Liver (tissue), 9 donors: Measurements from ENCODE around the gene PARP14. TPM values are rescaled to one million over a fixed set of nuclear protein-coding genes. Genes with fewer than 3 reads are reported as not detected.

Experiments
- DNase-seq: peaks from one replicate; pipeline ENCODE4 v3.0.0-alpha.2; 2017; ENCODE audit warnings: low spot score
- H3K27ac ChIP-seq, 2 donors: one replicate each; pipeline ENCODE4 v1.7.0; 2013; ENCODE audit warnings: inconsistent platforms in 2 of 2, low read length in 2 of 2, control low read depth in 1 of 2, low read depth in 1 of 2, mild to moderate bottlenecking in 1 of 2
- H3K27me3 ChIP-seq, 4 donors: one replicate each; pipeline versions ENCODE4 v1.6.1 to v1.7.0; 2013; ENCODE audit warnings: low read length in 3 of 4, inconsistent platforms in 1 of 4, mild to moderate bottlenecking in 1 of 4, moderate library complexity in 1 of 4; ENCODE audit not compliant: control insufficient read depth in 4 of 4, insufficient read depth in 4 of 4
- H3K36me3 ChIP-seq, 4 donors: one replicate each; pipeline versions ENCODE4 v1.6.1 to v1.7.0; 2013; ENCODE audit warnings: low read length in 3 of 4, mild to moderate bottlenecking in 3 of 4, low read depth in 1 of 4, moderate library complexity in 1 of 4; ENCODE audit not compliant: control insufficient read depth in 4 of 4, insufficient read depth in 3 of 4
- H3K4me1 ChIP-seq, 4 donors: one replicate each; pipeline versions ENCODE4 v1.6.1 to v1.7.0; 2013; ENCODE audit warnings: low read length in 3 of 4, mild to moderate bottlenecking in 3 of 4, moderate library complexity in 1 of 4; ENCODE audit not compliant: control insufficient read depth in 4 of 4, insufficient read depth in 4 of 4
- H3K4me3 ChIP-seq, 3 donors: one replicate each; pipeline versions ENCODE4 v1.6.1 to v1.7.0; 2013; ENCODE audit warnings: low read length in 3 of 3, control low read depth in 1 of 3, low read depth in 1 of 3, mild to moderate bottlenecking in 1 of 3
- H3K9ac ChIP-seq, 2 donors: one replicate each; pipeline ENCODE4 v1.7.0; 2013; ENCODE audit warnings: low read length in 2 of 2, mild to moderate bottlenecking in 2 of 2, moderate library complexity in 2 of 2, control low read depth in 1 of 2, low read depth in 1 of 2
- H3K9me3 ChIP-seq, 4 donors: one replicate each; pipeline versions ENCODE4 v1.6.1 to v1.7.0; 2013; ENCODE audit warnings: low read length in 3 of 4; ENCODE audit not compliant: control insufficient read depth in 4 of 4
- CTCF ChIP-seq: fragments of 150-350 bp; IDR thresholded peaks from 2 replicates; pipeline ENCODE4 v1.5.1; 2017; ENCODE audit warnings: improper control_type of control experiment, low read depth, low read length; ENCODE audit not compliant: missing input control
- FOXA1 ChIP-seq: IDR thresholded peaks from 2 replicates; pipeline ENCODE4 v1.6.1; 2016; ENCODE audit warnings: antibody characterized with exemption
- FOXA2 ChIP-seq: IDR thresholded peaks from 2 replicates; pipeline ENCODE4 v1.6.1; 2016; ENCODE audit warnings: antibody characterized with exemption
- GABPA ChIP-seq, 2 donors: IDR thresholded peaks in 1 of 2; conservative IDR thresholded peaks in 1 of 2; 2 replicates each; pipeline ENCODE4 v1.6.1; 2016; ENCODE audit warnings: antibody characterized with exemption in 2 of 2, mild to moderate bottlenecking in 1 of 2, moderate library complexity in 1 of 2
- HNF4A ChIP-seq, 2 donors: conservative IDR thresholded peaks; 2 replicates each; pipeline ENCODE4 v1.6.1; 2016; ENCODE audit warnings: antibody characterized with exemption in 2 of 2, mild to moderate bottlenecking in 2 of 2
- HNF4G ChIP-seq: IDR thresholded peaks from 2 replicates; pipeline ENCODE4 v1.6.1; 2016; ENCODE audit warnings: antibody characterized with exemption
- JUND ChIP-seq, 2 donors: IDR thresholded peaks; 2 replicates each; pipeline ENCODE4 v1.6.1; 2016; ENCODE audit warnings: antibody characterized with exemption in 2 of 2
- NR2F2 ChIP-seq: IDR thresholded peaks from 2 replicates; pipeline ENCODE4 v1.6.1; 2016; ENCODE audit warnings: antibody characterized with exemption
- RAD21 ChIP-seq, 2 donors: IDR thresholded peaks; 2 replicates each; pipeline ENCODE4 v1.6.1; 2016; ENCODE audit warnings: antibody characterized with exemption in 2 of 2, mild to moderate bottlenecking in 2 of 2
- REST ChIP-seq: IDR thresholded peaks from 2 replicates; pipeline ENCODE4 v1.6.1; 2016; ENCODE audit warnings: antibody characterized with exemption, mild to moderate bottlenecking
- RXRA ChIP-seq, 2 donors: IDR thresholded peaks; 2 replicates each; pipeline ENCODE4 v1.6.1; 2017 to 2018; ENCODE audit warnings: antibody characterized with exemption in 2 of 2, mild to moderate bottlenecking in 1 of 2
- SP1 ChIP-seq: IDR thresholded peaks from 2 replicates; pipeline ENCODE4 v1.6.1; 2018; ENCODE audit warnings: antibody characterized with exemption, mild to moderate bottlenecking
- TAF1 ChIP-seq: conservative IDR thresholded peaks from 2 replicates; pipeline ENCODE4 v1.6.1; 2016; ENCODE audit warnings: antibody characterized with exemption, mild to moderate bottlenecking
- YY1 ChIP-seq: IDR thresholded peaks from 2 replicates; pipeline ENCODE4 v1.6.1; 2016; ENCODE audit warnings: antibody characterized with exemption, mild to moderate bottlenecking
- WGBS: extraction: QIAGEN DNeasy Blood & Tissue Kit; methylation state at CpG from one replicate; pipeline ENCODE4 v1.1.7; 2013; 5-methylcytosine and 5-hydroxymethylcytosine counted together
- polyA plus RNA-seq, 2 donors: library from polyadenylated mRNA; stranded (reverse) in 1 of 2; unstranded in 1 of 2; fragments of 200-250 nt in 1 of 2; fragments of >200 nt in 1 of 2; fragmentation: Nextera tagmentation in 1 of 2; extraction: Ambion mirVana in 1 of 2; gene quantifications; one replicate each; pipeline versions ENCODE4 v1.2.1 to v1.2.3, GENCODE V29; 2013 to 2015
- total RNA-seq, 2 donors: library from RNA; depleted of rRNA; stranded (reverse); fragments of >200 nt; gene quantifications; one replicate each; pipeline ENCODE4 v1.2.3, GENCODE V29; 2014
- TF ChIP-seq, protein P1 (sequence below): IDR thresholded peaks from 2 replicates; pipeline ENCODE4 v1.6.1; 2016; ENCODE audit warnings: antibody characterized with exemption
- TF ChIP-seq, protein P2 (sequence below): IDR thresholded peaks from 2 replicates; pipeline ENCODE4 v1.6.1; 2016; ENCODE audit warnings: antibody characterized with exemption
- TF ChIP-seq, protein P3 (sequence below): IDR thresholded peaks from 2 replicates; pipeline ENCODE4 v1.6.1; 2016; ENCODE audit warnings: antibody characterized with exemption
- donor health status: healthy.
- donor health status: healthy.
- donor health status: healthy.
- donor health status: healthy.
- donor health status: healthy.

PARP14 gene
- total and polyA plus RNA-seq, 4 donors, result 13.1 to 79.7 (median 23.4) TPM

- Histone ChIP-seq H3K9ac (no peak overlapping the region), H3K27me3 (no peaks in the 10 kb centered on the region), H3K27ac (no peak overlapping the region), H3K4me1 (no peaks in the 10 kb centered on the region), H3K4me3 (no peak overlapping the region), H3K9me3 (no peaks in the 10 kb centered on the region), H3K36me3 (no peaks in the 10 kb centered on the region)
- TF ChIP-seq HNF4A (conservative IDR thresholded peaks at IDR 0.05) (no peak), GABPA (IDR thresholded peaks at IDR 0.05 in 1 of 2, conservative IDR thresholded peaks at IDR 0.05 in 1 of 2) (no peak), NR2F2 (no peak), RXRA (IDR thresholded peaks at IDR 0.05) (no peak), YY1 (no peak), HNF4G (no peak), SP1 (no peak), JUND (IDR thresholded peaks at IDR 0.05) (no peak), FOXA2 (no peak), TAF1 (no peak), CTCF (no peak), REST (no peak), FOXA1 (no peak)
- TF ChIP-seq, protein P1, sequence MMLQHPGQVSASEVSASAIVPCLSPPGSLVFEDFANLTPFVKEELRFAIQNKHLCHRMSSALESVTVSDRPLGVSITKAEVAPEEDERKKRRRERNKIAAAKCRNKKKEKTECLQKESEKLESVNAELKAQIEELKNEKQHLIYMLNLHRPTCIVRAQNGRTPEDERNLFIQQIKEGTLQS, result no peak
- TF ChIP-seq, protein P2, sequence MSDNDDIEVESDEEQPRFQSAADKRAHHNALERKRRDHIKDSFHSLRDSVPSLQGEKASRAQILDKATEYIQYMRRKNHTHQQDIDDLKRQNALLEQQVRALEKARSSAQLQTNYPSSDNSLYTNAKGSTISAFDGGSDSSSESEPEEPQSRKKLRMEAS, result no peak
- TF ChIP-seq, protein P3, sequence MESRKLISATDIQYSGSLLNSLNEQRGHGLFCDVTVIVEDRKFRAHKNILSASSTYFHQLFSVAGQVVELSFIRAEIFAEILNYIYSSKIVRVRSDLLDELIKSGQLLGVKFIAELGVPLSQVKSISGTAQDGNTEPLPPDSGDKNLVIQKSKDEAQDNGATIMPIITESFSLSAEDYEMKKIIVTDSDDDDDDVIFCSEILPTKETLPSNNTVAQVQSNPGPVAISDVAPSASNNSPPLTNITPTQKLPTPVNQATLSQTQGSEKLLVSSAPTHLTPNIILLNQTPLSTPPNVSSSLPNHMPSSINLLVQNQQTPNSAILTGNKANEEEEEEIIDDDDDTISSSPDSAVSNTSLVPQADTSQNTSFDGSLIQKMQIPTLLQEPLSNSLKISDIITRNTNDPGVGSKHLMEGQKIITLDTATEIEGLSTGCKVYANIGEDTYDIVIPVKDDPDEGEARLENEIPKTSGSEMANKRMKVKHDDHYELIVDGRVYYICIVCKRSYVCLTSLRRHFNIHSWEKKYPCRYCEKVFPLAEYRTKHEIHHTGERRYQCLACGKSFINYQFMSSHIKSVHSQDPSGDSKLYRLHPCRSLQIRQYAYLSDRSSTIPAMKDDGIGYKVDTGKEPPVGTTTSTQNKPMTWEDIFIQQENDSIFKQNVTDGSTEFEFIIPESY, result no peak
- DNase-seq, result no peak
- WGBS, result 51% methylated on average over 2 of the region's 2 CpGs
Observed at GRCh38 chr3:122671553-122671952, 9.1 kb upstream of the PARP14 start.

- WGBS, result 73% methylated on average over 3 of the region's 3 CpGs
- Histone ChIP-seq H3K36me3 (no peaks in the 10 kb centered on the region), H3K27me3 (no peaks in the 10 kb centered on the region)
Observed at GRCh38 chr3:122674339-122674738, 6.3 kb upstream of the PARP14 start.

More at GRCh38 chr3:122674339-122674738, 6.3 kb upstream of the PARP14 start:
- no peak overlapping the region for H3K27ac ChIP-seq
- no peak overlapping the region for H3K4me3 ChIP-seq
- TF ChIP-seq, protein P1, result no peak
- TF ChIP-seq CTCF (no peak), GABPA (IDR thresholded peaks at IDR 0.05 in 1 of 2, conservative IDR thresholded peaks at IDR 0.05 in 1 of 2) (no peak), FOXA2 (no peak), HNF4G (no peak), RAD21 (IDR thresholded peaks at IDR 0.05) (no peak), YY1 (no peak), TAF1 (no peak), HNF4A (conservative IDR thresholded peaks at IDR 0.05) (no peak), FOXA1 (no peak), RXRA (IDR thresholded peaks at IDR 0.05) (no peak), SP1 (no peak)
- TF ChIP-seq, protein P2, result no peak
- TF ChIP-seq, protein P3, result no peak
- H3K9me3 ChIP-seq, result no peaks in the 10 kb centered on the region
- peaks cover 0 to 7% (median 4%) of the 10 kb centered on the region in 4 donors for H3K4me1 ChIP-seq
- no peak for DNase-seq
- no peak overlapping the region for H3K9ac ChIP-seq
